Thymus (tissue), 11 donors: ENCODE data around the gene KCNMB3. TPM values are rescaled to one million over a fixed set of nuclear protein-coding genes. Genes with fewer than 3 reads are reported as not detected.
"Not testable (repeated sequence)": the region's sequence is repeated elsewhere in the genome, so short reads cannot be mapped to it uniquely, and the experiment has no call there.

Experiments
- DNase-seq, 9 donors: peaks; one replicate each; pipeline ENCODE4 v3.0.0-alpha.2; 2013; ENCODE audit warnings: low spot score in 9 of 9, low read depth in 6 of 9, missing footprints in 1 of 9
- H3K27ac ChIP-seq, 2 donors: one replicate each; pipeline ENCODE4 v1.5.1; 2013; ENCODE audit warnings: control low read depth in 1 of 2, low read depth in 1 of 2, low read length in 1 of 2, mild to moderate bottlenecking in 1 of 2, moderate library complexity in 1 of 2
- H3K27me3 ChIP-seq, 2 donors: one replicate each; pipeline ENCODE4 v1.5.1; 2013; ENCODE audit warnings: low read length in 1 of 2; ENCODE audit not compliant: control insufficient read depth in 2 of 2, insufficient read depth in 1 of 2
- H3K36me3 ChIP-seq, 2 donors: one replicate each; pipeline ENCODE4 v1.5.1; 2013; ENCODE audit warnings: low read length in 1 of 2, mild to moderate bottlenecking in 1 of 2, moderate library complexity in 1 of 2; ENCODE audit not compliant: control insufficient read depth in 2 of 2, insufficient read depth in 2 of 2
- H3K4me1 ChIP-seq, 2 donors: one replicate each; pipeline ENCODE4 v1.5.1; 2013; ENCODE audit warnings: low read length in 2 of 2; ENCODE audit not compliant: control insufficient read depth in 2 of 2, insufficient read depth in 2 of 2
- H3K4me3 ChIP-seq, 2 donors: one replicate each; pipeline ENCODE4 v1.5.1; 2013; ENCODE audit warnings: low read length in 2 of 2, control low read depth in 1 of 2, mild to moderate bottlenecking in 1 of 2
- H3K9me3 ChIP-seq, 2 donors: one replicate each; pipeline ENCODE4 v1.5.1; 2013; ENCODE audit warnings: low read length in 1 of 2, mild to moderate bottlenecking in 1 of 2; ENCODE audit not compliant: control insufficient read depth in 2 of 2, insufficient read depth in 1 of 2
- WGBS: extraction: QIAGEN DNeasy Blood & Tissue Kit; methylation state at CpG from one replicate; pipeline ENCODE4 v1.1.7; 2013; 5-methylcytosine and 5-hydroxymethylcytosine counted together
- polyA plus RNA-seq: library from polyadenylated mRNA; stranded (reverse); fragments of 200-250 nt; gene quantifications from one replicate; pipeline ENCODE4 v1.2.3, GENCODE V29; 2013
- total RNA-seq: library from RNA; stranded (reverse); fragments of 120-200 nt; gene quantifications from one replicate; pipeline ENCODE4 v1.2.4, GENCODE V29; 2013
- donor health status: healthy.

The KCNMB3 gene
- total and polyA plus RNA-seq, 2 donors = 0.80 to 3.6 TPM

GRCh38 chr3:179233043-179233442 lies 17.9 kb downstream of the KCNMB3 start:
- Histone ChIP-seq H3K9me3 (no peaks in the 10 kb centered on the region), H3K27me3 (no peaks in the 10 kb centered on the region), H3K4me3 (no peak overlapping the region), H3K27ac (no peak overlapping the region), H3K4me1 (no peaks in the 10 kb centered on the region), H3K36me3 (peaks cover 12 to 32% of the 10 kb centered on the region in 2 donors)
- WGBS = 98% methylated on average over 3 of the region's 3 CpGs
- no peak for DNase-seq

- no peak for DNase-seq
- no peaks in the 10 kb centered on the region for H3K4me1 ChIP-seq
- WGBS = 96% methylated on average over 5 of the region's 5 CpGs
- H3K27ac ChIP-seq = no peak overlapping the region
- no peaks in the 10 kb centered on the region for H3K27me3 ChIP-seq
- H3K4me3 ChIP-seq = no peak overlapping the region
- H3K9me3 ChIP-seq = no peaks in the 10 kb centered on the region
- H3K36me3 ChIP-seq = peaks cover 12 to 49% of the 10 kb centered on the region in 2 donors
Observed at GRCh38 chr3:179229177-179229576, 21.7 kb downstream of the KCNMB3 start.

- no peaks in the 10 kb centered on the region for H3K4me1 ChIP-seq
- H3K27me3 ChIP-seq = no peaks in the 10 kb centered on the region
- no peak overlapping the region for H3K27ac ChIP-seq
- 95% methylated on average over 3 of the region's 3 CpGs for WGBS
- H3K4me3 ChIP-seq = no peak overlapping the region
- no peak for DNase-seq
- H3K9me3 ChIP-seq = no peaks in the 10 kb centered on the region
- H3K36me3 ChIP-seq = peaks cover 19 to 46% of the 10 kb centered on the region in 2 donors
Observed at GRCh38 chr3:179227349-179227748, 23.6 kb downstream of the KCNMB3 start.

- DNase-seq = no peak
- 99% methylated on average over 1 of the region's 1 CpG for WGBS
- Histone ChIP-seq H3K36me3 (peaks cover 14 to 42% of the 10 kb centered on the region in 2 donors), H3K9me3 (no peaks in the 10 kb centered on the region), H3K27me3 (no peaks in the 10 kb centered on the region), H3K4me1 (no peaks in the 10 kb centered on the region), H3K4me3 (no peak overlapping the region), H3K27ac (no peak overlapping the region)
Observed at GRCh38 chr3:179224584-179224983, 26.3 kb downstream of the KCNMB3 start.

- over 99% methylated on average over 2 of the region's 2 CpGs for WGBS
- no peak for DNase-seq
- Histone ChIP-seq H3K27ac (no peak overlapping the region), H3K9me3 (no peaks in the 10 kb centered on the region), H3K36me3 (peaks cover 10 to 39% of the 10 kb centered on the region in 2 donors), H3K4me3 (no peak overlapping the region), H3K4me1 (no peaks in the 10 kb centered on the region), H3K27me3 (no peaks in the 10 kb centered on the region)
Observed at GRCh38 chr3:179223548-179223947, 27.4 kb downstream of the KCNMB3 start.

GRCh38 chr3:179218213-179218612 lies 32.7 kb downstream of the KCNMB3 start:
- DNase-seq, H3K4me3 ChIP-seq, H3K4me1 ChIP-seq, H3K9me3 ChIP-seq, H3K27me3 ChIP-seq, H3K27ac ChIP-seq: not testable (repeated sequence)
- 98% methylated on average over 1 of the region's 1 CpG for WGBS
- H3K36me3 ChIP-seq = peaks cover 6 to 19% of the 10 kb centered on the region in 2 donors

- H3K9me3 ChIP-seq, H3K27ac ChIP-seq, H3K4me1 ChIP-seq, H3K4me3 ChIP-seq, H3K27me3 ChIP-seq, DNase-seq: not testable (repeated sequence)
- 92% methylated on average over 1 of the region's 1 CpG for WGBS
- peaks cover 5 to 14% of the 10 kb centered on the region in 2 donors for H3K36me3 ChIP-seq
Observed at GRCh38 chr3:179215550-179215949, 35.4 kb downstream of the KCNMB3 start.

- peaks cover 6 to 23% of the 10 kb centered on the region in 2 donors for H3K36me3 ChIP-seq
- no peak overlapping the region for H3K27ac ChIP-seq
- no peak for DNase-seq
- WGBS = 97% methylated on average over 2 of the region's 2 CpGs
- no peak overlapping the region for H3K4me3 ChIP-seq
- H3K4me1 ChIP-seq = peaks cover 3 to 4% of the 10 kb centered on the region in 2 donors
- no peaks in the 10 kb centered on the region for H3K27me3 ChIP-seq
- no peaks in the 10 kb centered on the region for H3K9me3 ChIP-seq
Observed at GRCh38 chr3:179200790-179201189, 50.1 kb downstream of the KCNMB3 start.

GRCh38 chr3:179196700-179197099 lies 54.2 kb downstream of the KCNMB3 start:
- WGBS = 98% methylated on average over 4 of the region's 4 CpGs
- no peaks in the 10 kb centered on the region for H3K9me3 ChIP-seq
- DNase-seq = no peak
- H3K4me3 ChIP-seq = no peak overlapping the region
- H3K36me3 ChIP-seq = peaks cover 2 to 8% of the 10 kb centered on the region in 2 donors
- no peaks in the 10 kb centered on the region for H3K27me3 ChIP-seq
- no peak overlapping the region for H3K27ac ChIP-seq
- peaks cover 9 to 12% of the 10 kb centered on the region in 2 donors for H3K4me1 ChIP-seq

- DNase-seq = peak in 7 of 9 donors; percentile 40 to 85 (median 54)
- H3K9me3 ChIP-seq = no peaks in the 10 kb centered on the region
- H3K27me3 ChIP-seq = no peaks in the 10 kb centered on the region
- H3K36me3 ChIP-seq = peaks cover 0 to 4% of the 10 kb centered on the region in 2 donors
- H3K27ac ChIP-seq = no peak overlapping the region
- no peak overlapping the region for H3K4me3 ChIP-seq
- H3K4me1 ChIP-seq = peaks cover 9 to 12% of the 10 kb centered on the region in 2 donors
- WGBS = 1% methylated on average over 1 of the region's 1 CpG
Observed at GRCh38 chr3:179196098-179196497, 54.8 kb downstream of the KCNMB3 start.
